AG04450 (cell line): ENCODE measurements around the gene ABO. TPM values are rescaled to one million over a fixed set of nuclear protein-coding genes. Genes with fewer than 3 reads are reported as not detected.
"Not testable (repeated sequence)": the region's sequence is repeated elsewhere in the genome, so short reads cannot be mapped to it uniquely, and the experiment has no call there.

Experiments used
- CTCF ChIA-PET: fragments of 300-600, 350-600 bp; formaldehyde crosslinking; extraction: SDS; loops from one replicate; lab custom pipeline; 2022; ENCODE audit warnings: antibody characterized with exemption, inconsistent platforms; lab: Charles Lee
- POLR2A ChIA-PET: fragments of 350-600 bp; formaldehyde crosslinking; extraction: SDS; loops from one replicate; lab custom pipeline; 2021; ENCODE audit warnings: antibody characterized with exemption, inconsistent platforms; lab: Yijun Ruan, JAX
- DNase-seq: peaks from one replicate; pipeline ENCODE4 v3.0.0-alpha.2; 2011; ENCODE audit warnings: low read depth, low spot score
- H3K27ac ChIP-seq: one replicate; pipeline ENCODE4 v1.5.1; 2012; ENCODE audit warnings: low read depth, low read length, control low read depth
- H3K27me3 ChIP-seq: one replicate; pipeline ENCODE4 v1.6.0; 2012; ENCODE audit warnings: low read length; ENCODE audit not compliant: control insufficient read depth, insufficient read depth
- H3K4me3 ChIP-seq: 2 replicates; pipeline ENCODE4 v1.5.1; 2011; ENCODE audit warnings: mild to moderate bottlenecking, low read depth, low read length, control low read depth
- H3K9me3 ChIP-seq: 2 replicates; pipeline ENCODE4 v1.5.1; 2012; ENCODE audit warnings: low read length; ENCODE audit not compliant: control insufficient read depth, insufficient read depth
- CTCF ChIP-seq: IDR thresholded peaks from 2 replicates; pipeline ENCODE4 v1.5.1; 2011; ENCODE audit warnings: low read depth, low read length, control low read depth, inconsistent platforms
- polyA plus RNA-seq: library from polyadenylated mRNA; depleted of rRNA; stranded (reverse); fragments of >200 nt; gene quantifications from 2 replicates; pipeline ENCODE4 v1.2.3, GENCODE V29; 2011; rRNA removed
- small RNA-seq: library from RNA; depleted of rRNA; stranded (forward); fragments of <200 nt; gene quantifications from one replicate; pipeline ENCODE3, GENCODE V24; 2012; ENCODE audit warnings: low read depth; ENCODE audit not compliant: insufficient read length

The ABO gene
- polyA plus RNA-seq, 1 experiment, result not detected

GRCh38 chr9:133208171-133208879, 66.7 kb downstream of the ABO start:
- H3K27me3 ChIP-seq, POLR2A ChIA-PET, H3K4me3 ChIP-seq, DNase-seq, H3K9me3 ChIP-seq, H3K27ac ChIP-seq, CTCF ChIA-PET: not testable (repeated sequence)

- TF ChIP-seq CTCF, result no peak
- no peaks in the 10 kb centered on the region for H3K27me3 ChIP-seq
- H3K27ac ChIP-seq, result no peak overlapping the region
- CTCF ChIA-PET, result no interaction called here
- POLR2A ChIA-PET, result no interaction called here
- DNase-seq, result no peak
- H3K4me3 ChIP-seq, result no peak overlapping the region
- no peaks in the 10 kb centered on the region for H3K9me3 ChIP-seq
Observed at GRCh38 chr9:133207540-133208170, 67.3 kb downstream of the ABO start.

GRCh38 chr9:133207021-133207531, 67.9 kb downstream of the ABO start:
- CTCF ChIA-PET, result no interaction called here
- POLR2A ChIA-PET, result no interaction called here

GRCh38 chr9:133205996-133206931, 68.7 kb downstream of the ABO start:
- Histone ChIP-seq H3K4me3 (no peak overlapping the region), H3K27me3 (peaks cover 5% of the 10 kb centered on the region), H3K27ac (no peak overlapping the region), H3K9me3 (no peaks in the 10 kb centered on the region)
- TF ChIP-seq CTCF, result no peak
- ChIA-PET POLR2A (no interaction called here), CTCF (no interaction called here)
- DNase-seq, result no peak

More at GRCh38 chr9:133207021-133207531, 67.9 kb downstream of the ABO start:
- DNase-seq, result no peak
- no peaks in the 10 kb centered on the region for H3K9me3 ChIP-seq
- no peak for TF ChIP-seq CTCF
- no peak overlapping the region for H3K27ac ChIP-seq
- H3K27me3 ChIP-seq, result no peaks in the 10 kb centered on the region
- H3K4me3 ChIP-seq, result no peak overlapping the region

- CTCF ChIA-PET, H3K9me3 ChIP-seq, POLR2A ChIA-PET, H3K4me3 ChIP-seq, DNase-seq, H3K27me3 ChIP-seq, H3K27ac ChIP-seq: not testable (repeated sequence)
Observed at GRCh38 chr9:133205481-133205887, 69.5 kb downstream of the ABO start.

Small RNA genes within 50 kb of the gene (small RNA-seq; reads per million reads assigned to genes)
- gene RF00019, result not detected

Other genes with a start within 250 kb of the ABO start
- gene GTF3C5, start 244.2 kb downstream of the ABO start, polyA plus RNA-seq, result 36.4 and 39.2 TPM in 2 replicates
- 0.24 and 0.41 TPM in 2 replicates for gene CEL, start 213.2 kb downstream of the ABO start, polyA plus RNA-seq
- gene RALGDS, start 154.0 kb downstream of the ABO start, polyA plus RNA-seq, result 19.1 and 25.4 TPM in 2 replicates
- gene GBGT1, start 111.3 kb downstream of the ABO start, polyA plus RNA-seq, result 3.5 TPM in 2 replicates
- not detected in 2 replicates for gene OBP2B, start 66.0 kb downstream of the ABO start, polyA plus RNA-seq
- gene SURF6, start 61.0 kb upstream of the ABO start, polyA plus RNA-seq, result 6.2 and 8.5 TPM in 2 replicates
- 14.1 and 20.2 TPM in 2 replicates for gene MED22, start 72.9 kb upstream of the ABO start, polyA plus RNA-seq
- gene RPL7A, start 73.0 kb upstream of the ABO start, polyA plus RNA-seq, result 2,708 and 3,305 TPM in 2 replicates
- gene SURF1, start 81.3 kb upstream of the ABO start, polyA plus RNA-seq, result 28.2 and 29.9 TPM in 2 replicates
- gene SURF2, start 81.3 kb upstream of the ABO start, polyA plus RNA-seq, result 9.9 and 11.4 TPM in 2 replicates
- gene SURF4, start 100.9 kb upstream of the ABO start, polyA plus RNA-seq, result 293 and 296 TPM in 2 replicates
- 0.95 and 1.4 TPM in 2 replicates for gene STKLD1, start 101.2 kb upstream of the ABO start, polyA plus RNA-seq
- gene REXO4, start 142.8 kb upstream of the ABO start, polyA plus RNA-seq, result 19.4 and 21.0 TPM in 2 replicates
- 0.86 and 0.94 TPM in 2 replicates for gene ADAMTS13, start 147.2 kb upstream of the ABO start, polyA plus RNA-seq
- gene CACFD1, start 184.8 kb upstream of the ABO start, polyA plus RNA-seq, result 9.2 and 10.3 TPM in 2 replicates
- 1.7 and 2.3 TPM in 2 replicates for gene SLC2A6, start 203.9 kb upstream of the ABO start, polyA plus RNA-seq
- not detected in 2 replicates for gene MYMK, start 249.8 kb upstream of the ABO start, polyA plus RNA-seq